Loucy (cell line): ENCODE results near the gene ZNF30.
"Not testable (repeated sequence)": the region's sequence is repeated elsewhere in the genome, so short reads cannot be mapped to it uniquely, and the experiment has no call there.

Source experiments
- H2AFZ ChIP-seq: fragments of 200-600 bp; sonication (generic); 2 replicates; pipeline ENCODE4 v1.6.0; 2016; ENCODE audit warnings: antibody characterized with exemption, mild to moderate bottlenecking, low read length, moderate library complexity
- H3F3A ChIP-seq: fragments of 200-600 bp; 2 replicates; pipeline ENCODE4 v1.6.0; 2016; ENCODE audit warnings: antibody characterized with exemption, low read depth, mild to moderate bottlenecking
- H3K27me3 ChIP-seq: fragments of 200-600 bp; sonication (generic); 2 replicates; pipeline ENCODE4 v1.6.1; 2014; ENCODE audit warnings: low read length, mild to moderate bottlenecking; ENCODE audit not compliant: insufficient read depth, poor library complexity, severe bottlenecking
- H3K36me3 ChIP-seq: fragments of 200-600 bp; sonication (generic); 2 replicates; pipeline ENCODE4 v1.6.1; 2016; ENCODE audit warnings: low read length; ENCODE audit not compliant: insufficient read depth
- H3K4me1 ChIP-seq: fragments of 200-600 bp; sonication (generic); 2 replicates; pipeline ENCODE4 v1.5.1; 2014; ENCODE audit warnings: low read length, mild to moderate bottlenecking; ENCODE audit not compliant: insufficient read depth, poor library complexity, severe bottlenecking
- H3K4me2 ChIP-seq: fragments of 200-600 bp; sonication (generic); 2 replicates; pipeline ENCODE4 v1.6.0; 2014; ENCODE audit warnings: antibody characterized with exemption, low read length, low read depth, mild to moderate bottlenecking; ENCODE audit not compliant: poor library complexity, severe bottlenecking
- H3K4me3 ChIP-seq: fragments of 200-600 bp; sonication (generic); 2 replicates; pipeline ENCODE4 v1.5.1; 2014; ENCODE audit warnings: low read length, mild to moderate bottlenecking, mixed read lengths; ENCODE audit not compliant: poor library complexity, severe bottlenecking
- H3K79me2 ChIP-seq: fragments of 200-600 bp; sonication (generic); 2 replicates; pipeline ENCODE4 v1.6.1; 2014; ENCODE audit warnings: low read length; ENCODE audit not compliant: insufficient read depth
- H3K9ac ChIP-seq: fragments of 200-600 bp; sonication (generic); 2 replicates; pipeline ENCODE4 v1.6.0; 2014; ENCODE audit warnings: mild to moderate bottlenecking, low read depth, low read length, moderate library complexity; ENCODE audit not compliant: poor library complexity, severe bottlenecking
- H3K9me2 ChIP-seq: fragments of 200-600 bp; sonication (generic); replicated peaks from 2 replicates; pipeline ENCODE4 v1.6.1; 2016; ENCODE audit warnings: low read depth, low read length, mixed read lengths
- H3K9me3 ChIP-seq: fragments of 200-600 bp; sonication (generic); 2 replicates; pipeline ENCODE4 v1.6.1; 2014; ENCODE audit warnings: mild to moderate bottlenecking, antibody characterized with exemption, low read length, low read depth; ENCODE audit not compliant: insufficient read depth
- H4K20me1 ChIP-seq: fragments of 200-600 bp; sonication (generic); 2 replicates; pipeline ENCODE4 v1.6.0; 2014; ENCODE audit warnings: antibody characterized with exemption, low read length, mild to moderate bottlenecking; ENCODE audit not compliant: insufficient read depth, poor library complexity, severe bottlenecking
- CTCF ChIP-seq: fragments of 200-600 bp; sonication (generic); conservative IDR thresholded peaks from 2 replicates; pipeline ENCODE4 v1.5.1; 2014; ENCODE audit warnings: mild to moderate bottlenecking, antibody characterized with exemption, low read length
- EZH2phosphoT487 ChIP-seq: fragments of 200-600 bp; IDR thresholded peaks from 2 replicates; pipeline ENCODE4 v1.6.1; 2018; ENCODE audit warnings: antibody characterized with exemption, mild to moderate bottlenecking, moderate library complexity, borderline replicate concordance

ZNF30 gene

GRCh38 chr19:34989298-34989697 is 62.6 kb downstream of the ZNF30 start:
- H3K4me2 ChIP-seq = no peak overlapping the region
- H3K79me2 ChIP-seq = no peaks in the 10 kb centered on the region
- no peaks in the 10 kb centered on the region for H3F3A ChIP-seq
- no peak overlapping the region for H3K4me3 ChIP-seq
- no peaks in the 10 kb centered on the region for H3K9me2 ChIP-seq
- no peaks in the 10 kb centered on the region for H3K36me3 ChIP-seq
- TF ChIP-seq EZH2phosphoT487 (no peak), CTCF (no peak)
- no peaks in the 10 kb centered on the region for H4K20me1 ChIP-seq
- H2AFZ ChIP-seq = no peak overlapping the region
- peaks cover 6% of the 10 kb centered on the region for H3K4me1 ChIP-seq
- no peaks in the 10 kb centered on the region for H3K9me3 ChIP-seq
- no peak overlapping the region for H3K9ac ChIP-seq
- no peaks in the 10 kb centered on the region for H3K27me3 ChIP-seq

- no peak overlapping the region for H3K4me2 ChIP-seq
These were observed 64.0 kb downstream of the ZNF30 start for GRCh38 chr19:34990578-34991192.

GRCh38 chr19:34991542-34992333 is 65.0 kb downstream of the ZNF30 start:
- no peak for TF ChIP-seq CTCF
- TF ChIP-seq EZH2phosphoT487 = no peak
- H3K9me2 ChIP-seq = no peaks in the 10 kb centered on the region
- no peaks in the 10 kb centered on the region for H3K79me2 ChIP-seq
- no peak overlapping the region for H3K9ac ChIP-seq
- no peaks in the 10 kb centered on the region for H4K20me1 ChIP-seq
- no peaks in the 10 kb centered on the region for H3K36me3 ChIP-seq
- H3K9me3 ChIP-seq = no peaks in the 10 kb centered on the region
- H3K27me3 ChIP-seq = no peaks in the 10 kb centered on the region
- H3K4me3 ChIP-seq = no peak overlapping the region
- H3F3A ChIP-seq = no peaks in the 10 kb centered on the region
- H2AFZ ChIP-seq = no peak overlapping the region
- no peak overlapping the region for H3K4me2 ChIP-seq
- H3K4me1 ChIP-seq = peaks cover under 1% of the 10 kb centered on the region

More at GRCh38 chr19:34990578-34991192, 64.0 kb downstream of the ZNF30 start:
- Histone ChIP-seq H3K36me3 (no peaks in the 10 kb centered on the region), H4K20me1 (no peaks in the 10 kb centered on the region), H3K4me3 (no peak overlapping the region), H3K9me3 (no peaks in the 10 kb centered on the region), H3F3A (no peaks in the 10 kb centered on the region), H3K9me2 (no peaks in the 10 kb centered on the region), H3K4me1 (peaks cover 2% of the 10 kb centered on the region), H3K27me3 (no peaks in the 10 kb centered on the region), H2AFZ (no peak overlapping the region), H3K9ac (no peak overlapping the region), H3K79me2 (no peaks in the 10 kb centered on the region)
- TF ChIP-seq CTCF (no peak), EZH2phosphoT487 (no peak)

- H3F3A ChIP-seq, H3K4me2 ChIP-seq, H3K36me3 ChIP-seq, H2AFZ ChIP-seq, H3K79me2 ChIP-seq, H3K4me1 ChIP-seq, H3K9me3 ChIP-seq, H3K9me2 ChIP-seq, H3K27me3 ChIP-seq, H3K4me3 ChIP-seq, H3K9ac ChIP-seq, H4K20me1 ChIP-seq: not testable (repeated sequence)
These were observed 65.9 kb downstream of the ZNF30 start for GRCh38 chr19:34992582-34992981.
